Measurements from ENCODE around the gene NCBP3.
A peak's percentile ranks its signal among the peaks of the same experiment; 100 is the strongest.

Gene NCBP3

DNA sequence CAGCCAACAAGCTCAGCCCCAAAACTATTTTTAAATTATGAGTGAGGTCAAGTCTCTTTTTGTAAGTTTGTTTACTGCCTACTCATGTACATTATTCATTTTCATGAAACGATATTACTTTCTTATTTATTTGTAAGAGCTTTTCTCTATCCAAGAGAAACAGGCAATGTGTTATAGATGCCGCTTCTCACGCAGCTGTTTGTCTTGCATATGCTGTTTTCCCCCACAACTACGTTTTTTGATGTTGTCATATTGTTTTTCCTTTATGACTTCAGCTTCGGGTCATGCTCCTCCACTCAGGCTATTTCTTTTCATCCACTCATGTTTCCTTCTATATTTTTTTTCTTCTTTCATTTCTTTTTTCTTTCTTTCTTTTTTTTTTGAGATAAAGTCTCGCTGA is 65.1 kb downstream of the NCBP3 start:
- no peak for TF ChIP-seq JUND (IDR thresholded peaks at IDR 0.05; ENCODE audit: low read depth)
- no peak for DNase-seq (ENCODE audit: low read depth in 1 of 2, low spot score in 1 of 2)
- in situ Hi-C loops (cut with HindIII; ENCODE audit: low pct_unique_long_range_greater_than_20kb, low sequenced_read_pairs), result no loop called here

DNA sequence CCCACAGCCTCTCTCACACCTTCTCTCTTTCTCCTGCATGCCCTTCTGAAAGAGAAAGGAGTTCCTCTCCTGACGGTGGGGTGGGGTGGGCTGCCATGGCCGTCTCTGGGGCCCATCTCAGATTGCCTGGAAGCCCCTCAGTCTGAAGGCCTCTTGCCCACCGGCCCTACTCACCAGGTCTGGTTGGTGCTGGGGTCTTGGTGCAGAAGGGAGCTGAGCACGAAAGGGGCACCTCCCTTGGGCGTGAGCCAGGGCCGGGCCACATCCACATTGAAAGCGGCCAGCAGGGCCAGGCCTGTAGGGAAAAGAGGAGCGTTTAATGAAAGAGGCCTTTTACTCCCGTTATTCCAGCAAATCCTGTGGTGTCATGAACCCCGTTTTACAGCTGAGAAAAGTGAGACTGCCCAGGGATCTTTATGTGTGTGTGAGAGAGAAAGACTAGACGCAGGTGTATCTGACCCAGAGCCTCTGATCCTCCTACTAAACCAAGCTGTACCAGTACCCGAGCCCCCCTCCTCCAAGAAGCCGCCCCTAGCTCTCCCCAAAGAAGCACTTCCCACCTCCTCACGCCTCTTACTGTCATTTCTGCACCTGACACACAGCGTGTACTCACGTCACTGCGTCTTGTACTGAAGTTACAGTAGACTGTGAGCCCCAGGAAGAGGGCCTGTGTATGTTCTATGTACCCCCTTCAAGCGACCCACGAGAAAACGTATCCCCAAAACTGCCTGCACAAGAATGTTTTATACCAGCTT is 68.5 kb downstream of the NCBP3 start:
- no peak for TF ChIP-seq JUND (IDR thresholded peaks at IDR 0.05; ENCODE audit: low read depth)
- in situ Hi-C loops (cut with HindIII; ENCODE audit: low pct_unique_long_range_greater_than_20kb, low sequenced_read_pairs), result no loop called here

DNA sequence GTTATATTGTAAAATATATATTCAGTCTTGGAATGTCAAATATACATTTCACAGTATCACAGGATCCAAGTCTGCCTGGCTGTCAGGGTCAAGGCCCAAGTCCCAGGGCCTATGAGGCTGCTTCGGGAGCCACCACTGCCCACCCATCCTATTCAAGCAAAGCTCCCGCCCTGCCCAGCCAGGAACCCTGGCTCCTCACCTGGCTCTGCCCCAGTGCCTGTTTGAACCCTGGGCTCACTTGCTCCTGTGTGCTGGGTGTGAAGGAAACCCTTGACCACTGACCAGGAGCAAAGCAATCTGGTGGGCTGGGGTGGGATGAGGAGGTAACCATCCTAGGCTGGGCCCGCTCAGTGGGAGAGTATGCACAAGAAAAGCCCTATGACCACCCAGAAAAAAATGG is 72.1 kb downstream of the NCBP3 start:
- in situ Hi-C loops (cut with HindIII; ENCODE audit: low pct_unique_long_range_greater_than_20kb, low sequenced_read_pairs), result no loop called here
- TF ChIP-seq JUND (IDR thresholded peaks at IDR 0.05; ENCODE audit: low read depth), result no peak
- DNase-seq (ENCODE audit: low read depth in 1 of 2, low spot score in 1 of 2), result no peak

More for the DNA sequence above, 68.5 kb downstream of the NCBP3 start:
- no peak for DNase-seq (ENCODE audit: low read depth in 1 of 2, low spot score in 1 of 2)

DNA sequence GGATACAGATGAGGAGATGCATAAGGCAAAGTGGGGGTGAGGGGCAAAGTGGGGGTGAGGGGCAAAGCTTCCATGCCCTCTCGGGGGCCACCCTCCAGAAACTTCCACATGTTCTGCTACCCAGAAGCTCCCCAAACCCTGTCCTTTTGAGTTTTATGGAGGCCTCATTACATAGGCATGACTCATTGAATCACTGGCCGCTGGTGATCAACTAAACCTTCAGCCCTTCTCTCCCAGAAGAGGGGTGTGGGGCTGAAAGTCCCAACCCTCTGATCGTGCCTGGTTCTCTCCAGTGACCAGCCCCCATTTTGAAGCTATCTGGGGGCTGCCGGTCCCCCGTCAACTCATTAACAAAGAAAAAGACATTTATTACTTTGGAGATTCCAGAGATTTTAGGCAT is 72.5 kb downstream of the NCBP3 start:
- TF ChIP-seq JUND (IDR thresholded peaks at IDR 0.05; ENCODE audit: low read depth), result no peak
- in situ Hi-C loops (cut with HindIII; ENCODE audit: low pct_unique_long_range_greater_than_20kb, low sequenced_read_pairs), result no loop called here
- no peak for DNase-seq (ENCODE audit: low read depth in 1 of 2, low spot score in 1 of 2)

DNA sequence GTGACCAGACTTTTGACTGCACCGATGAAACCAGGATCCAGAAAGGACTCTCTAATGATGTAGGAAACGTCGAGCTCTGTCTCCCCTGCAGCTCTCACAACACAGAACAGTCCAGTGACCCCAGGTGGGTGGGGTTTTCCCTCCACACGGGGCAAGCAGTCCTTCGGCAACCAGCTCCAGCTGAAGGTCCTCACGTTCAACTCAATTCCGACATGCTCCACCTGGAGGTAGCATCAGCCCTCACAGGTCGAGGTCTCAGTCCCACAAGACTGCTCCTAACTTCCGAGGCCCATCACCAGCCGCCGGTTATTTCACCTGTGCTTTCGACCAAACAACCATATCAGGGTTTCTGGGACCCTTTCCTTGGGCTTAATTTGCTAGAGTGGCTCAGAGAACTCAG is 73.3 kb downstream of the NCBP3 start:
- in situ Hi-C loops (cut with HindIII; ENCODE audit: low pct_unique_long_range_greater_than_20kb, low sequenced_read_pairs), result no loop called here
- DNase-seq (ENCODE audit: low read depth in 1 of 2, low spot score in 1 of 2), result peak in 1 of 2 experiments; percentile 37
- TF ChIP-seq JUND (IDR thresholded peaks at IDR 0.05; ENCODE audit: low read depth), result no peak

DNA sequence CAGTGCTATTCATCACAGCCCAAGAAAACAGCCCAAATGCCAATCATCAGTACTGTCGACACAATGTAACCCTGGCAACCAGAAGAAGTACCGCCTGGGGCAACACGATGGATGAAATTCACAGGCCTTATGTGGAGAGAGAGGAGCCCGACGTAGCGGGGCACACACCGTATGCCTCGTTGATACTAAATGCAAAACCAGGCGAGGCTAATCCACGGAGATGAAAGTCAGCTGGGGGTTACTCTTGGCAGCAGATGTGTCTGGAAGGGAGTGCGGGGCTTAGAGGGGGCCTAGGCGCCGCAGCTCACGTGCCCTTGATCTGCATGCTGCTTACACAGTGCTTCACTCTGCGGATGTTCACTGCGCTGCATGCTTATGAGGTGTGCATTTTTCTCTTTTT is 74.9 kb downstream of the NCBP3 start:
- TF ChIP-seq JUND (IDR thresholded peaks at IDR 0.05; ENCODE audit: low read depth), result no peak
- in situ Hi-C loops (cut with HindIII; ENCODE audit: low pct_unique_long_range_greater_than_20kb, low sequenced_read_pairs), result no loop called here
- no peak for DNase-seq (ENCODE audit: low read depth in 1 of 2, low spot score in 1 of 2)

DNA sequence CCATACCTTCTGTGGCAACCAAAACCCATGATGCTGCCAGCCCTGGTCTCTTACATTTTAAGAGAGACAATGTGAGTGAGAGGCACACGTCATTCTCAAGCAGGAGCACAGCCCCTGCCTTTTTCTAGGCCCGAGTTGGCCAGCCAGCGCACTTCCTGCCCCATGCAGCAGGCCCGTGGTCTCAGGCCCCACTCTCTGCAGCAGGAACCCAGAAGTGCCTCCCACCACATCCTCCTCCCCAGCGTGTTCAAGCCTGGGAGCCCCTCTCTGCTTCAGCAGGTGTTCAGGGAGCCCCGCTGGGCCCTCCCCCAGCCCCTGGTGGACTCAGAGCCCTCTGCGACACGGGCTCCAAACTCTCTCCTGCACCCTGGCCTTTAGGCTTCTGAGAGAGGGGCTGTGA is 75.6 kb downstream of the NCBP3 start:
- in situ Hi-C loops (cut with HindIII; ENCODE audit: low pct_unique_long_range_greater_than_20kb, low sequenced_read_pairs), result no loop called here
- no peak for DNase-seq (ENCODE audit: low read depth in 1 of 2, low spot score in 1 of 2)
- no peak for TF ChIP-seq JUND (IDR thresholded peaks at IDR 0.05; ENCODE audit: low read depth)

DNA sequence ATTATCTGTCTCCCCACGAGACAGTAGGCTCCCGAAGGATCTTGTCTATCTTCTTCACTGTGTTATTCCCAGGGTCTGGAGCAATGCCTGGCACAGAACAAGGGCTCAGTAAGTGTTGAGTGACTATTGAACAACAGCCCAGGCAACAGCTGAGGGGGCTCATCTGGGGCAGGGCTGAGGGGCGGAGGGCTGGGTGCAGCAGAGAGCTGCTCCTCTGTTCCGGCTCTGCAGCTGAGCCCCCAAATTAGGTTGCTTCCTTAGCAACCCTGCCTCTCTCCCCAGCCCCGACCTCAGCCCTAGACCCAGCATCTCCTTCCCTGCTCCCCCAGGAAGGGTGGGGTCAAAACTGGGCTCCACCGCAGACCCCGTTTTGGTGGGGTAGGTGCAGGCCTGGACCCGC is 77.3 kb downstream of the NCBP3 start:
- no peak for DNase-seq (ENCODE audit: low read depth in 1 of 2, low spot score in 1 of 2)
- TF ChIP-seq JUND (IDR thresholded peaks at IDR 0.05; ENCODE audit: low read depth), result no peak
- in situ Hi-C loops (cut with HindIII; ENCODE audit: low pct_unique_long_range_greater_than_20kb, low sequenced_read_pairs), result no loop called here

DNA sequence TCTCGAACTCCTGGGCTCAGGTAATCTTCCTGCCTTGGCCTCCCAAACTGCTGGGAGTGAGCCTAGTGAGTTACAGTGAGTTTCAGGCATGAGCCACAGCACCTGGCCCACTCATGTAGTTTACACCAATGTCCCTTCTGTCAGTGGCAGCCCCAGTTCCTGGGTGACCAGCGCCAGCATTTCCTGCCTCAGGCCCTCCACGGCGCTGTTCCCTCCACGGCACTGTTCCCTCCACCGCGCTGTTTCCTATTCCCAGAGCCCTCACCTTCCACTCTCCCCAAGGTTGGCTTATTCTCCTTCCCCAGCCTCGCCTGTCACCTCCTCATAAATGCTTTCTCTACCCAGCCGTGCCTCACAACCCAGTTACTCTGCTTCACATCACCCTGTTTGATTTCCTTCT is 77.7 kb downstream of the NCBP3 start:
- no peak for TF ChIP-seq JUND (IDR thresholded peaks at IDR 0.05; ENCODE audit: low read depth)
- no peak for DNase-seq (ENCODE audit: low read depth in 1 of 2, low spot score in 1 of 2)
- in situ Hi-C loops (cut with HindIII; ENCODE audit: low pct_unique_long_range_greater_than_20kb, low sequenced_read_pairs), result no loop called here

DNA sequence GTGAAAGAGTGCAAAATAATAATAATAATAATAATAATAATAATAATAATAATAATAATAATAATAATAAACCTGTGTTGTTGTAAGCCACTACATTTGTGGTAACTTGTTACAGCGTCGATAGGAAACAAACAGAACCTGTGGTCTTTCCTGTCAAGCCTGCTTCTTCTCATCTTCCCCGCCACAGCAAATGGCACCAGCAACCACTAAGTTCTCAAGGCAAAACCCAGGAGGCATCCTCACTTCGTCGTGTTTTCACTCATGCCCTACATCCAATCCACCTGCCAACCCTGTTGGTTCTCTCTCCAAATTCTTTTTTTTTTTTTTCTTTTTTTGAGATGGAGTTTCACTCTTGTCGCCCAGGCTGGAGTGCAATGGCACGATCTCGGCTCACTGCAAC is 79.3 kb downstream of the NCBP3 start:
- no peak for TF ChIP-seq JUND (IDR thresholded peaks at IDR 0.05; ENCODE audit: low read depth)
- in situ Hi-C loops (cut with HindIII; ENCODE audit: low pct_unique_long_range_greater_than_20kb, low sequenced_read_pairs), result no loop called here
- DNase-seq (ENCODE audit: low read depth in 1 of 2, low spot score in 1 of 2), result no peak

DNA sequence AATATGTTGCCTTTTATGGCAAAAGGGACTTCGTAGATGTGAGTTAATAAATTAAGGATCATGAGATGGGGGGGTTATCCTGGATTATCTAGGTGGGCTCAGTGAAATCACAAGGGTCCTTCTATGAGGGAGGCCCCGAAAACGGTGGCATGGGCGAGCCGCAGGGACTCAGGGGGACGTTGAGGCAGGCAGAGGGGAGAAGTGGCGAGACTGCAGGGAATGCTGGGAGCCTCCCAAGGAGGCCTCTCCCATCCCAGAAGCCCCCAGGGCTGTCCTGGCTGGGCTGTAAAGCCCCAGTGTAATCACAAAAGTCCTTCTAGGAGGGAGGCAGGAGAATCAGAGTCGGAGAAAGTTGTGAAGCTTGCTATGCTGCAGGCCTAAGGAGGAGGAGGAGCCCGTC is 80.1 kb downstream of the NCBP3 start:
- DNase-seq (ENCODE audit: low read depth in 1 of 2, low spot score in 1 of 2), result no peak
- in situ Hi-C loops (cut with HindIII; ENCODE audit: low pct_unique_long_range_greater_than_20kb, low sequenced_read_pairs), result no loop called here
- TF ChIP-seq JUND (IDR thresholded peaks at IDR 0.05; ENCODE audit: low read depth), result no peak

DNA sequence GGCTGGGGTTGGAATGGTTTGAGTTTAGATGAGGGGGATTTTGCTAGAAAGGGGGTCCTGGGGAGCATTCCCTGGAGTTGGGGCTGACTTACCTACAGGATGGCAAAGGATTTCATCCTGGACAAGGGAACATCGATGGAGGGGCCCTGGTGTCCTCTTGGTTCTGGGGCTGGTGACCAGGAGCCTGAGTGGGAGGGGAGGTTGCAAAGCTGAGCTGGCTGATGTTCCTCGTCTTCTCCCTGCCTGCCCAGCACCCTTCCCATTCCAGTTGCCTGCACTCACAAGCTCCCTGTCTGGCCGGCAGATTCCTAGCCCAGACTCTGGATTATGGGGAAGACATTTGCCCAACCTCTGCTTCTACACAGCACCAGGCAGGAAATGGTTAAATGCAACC is 82.3 kb downstream of the NCBP3 start:
- in situ Hi-C loops (cut with HindIII; ENCODE audit: low pct_unique_long_range_greater_than_20kb, low sequenced_read_pairs), result no loop called here
- TF ChIP-seq JUND (IDR thresholded peaks at IDR 0.05; ENCODE audit: low read depth), result no peak
- no peak for DNase-seq (ENCODE audit: low read depth in 1 of 2, low spot score in 1 of 2)

DNA sequence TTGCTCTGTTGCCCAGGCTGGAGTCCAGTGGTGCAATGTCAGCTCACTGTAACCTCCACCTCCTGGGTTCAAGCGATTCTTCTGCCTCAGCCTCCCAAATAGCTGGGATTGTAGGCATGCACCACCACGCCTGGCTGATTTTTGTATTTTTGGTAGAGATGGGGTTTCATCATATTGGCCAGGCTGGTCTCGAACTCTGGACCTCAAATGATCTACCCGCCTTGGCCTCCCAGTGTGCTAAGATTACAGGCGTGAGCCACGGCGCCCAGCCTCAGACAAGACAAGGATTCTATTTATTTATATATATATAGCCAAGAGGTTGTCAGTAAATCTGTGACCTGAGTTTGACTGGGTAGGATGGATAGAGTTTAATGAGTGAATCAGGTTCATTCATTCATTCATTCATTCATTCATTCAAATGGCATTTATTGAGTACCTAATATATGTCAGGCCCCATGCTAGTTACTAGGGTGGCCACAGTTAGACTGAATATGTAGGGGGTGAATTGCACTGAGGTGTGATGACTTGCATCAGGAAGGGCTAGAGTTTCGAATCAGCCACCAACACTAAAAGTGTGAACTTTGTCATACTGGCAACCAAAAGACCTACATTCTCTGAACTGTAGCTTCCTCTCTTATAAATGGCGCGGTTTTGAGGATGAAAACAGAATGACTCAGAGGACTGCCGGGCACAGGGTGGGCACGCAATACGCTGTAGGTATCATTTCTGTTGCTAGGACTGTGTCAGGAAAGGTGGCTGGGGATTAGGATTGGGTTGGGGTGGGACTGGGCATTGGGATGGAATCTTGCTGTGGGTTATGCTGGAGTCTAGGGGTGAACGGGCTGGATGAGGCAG is 82.9 kb downstream of the NCBP3 start:
- in situ Hi-C loops (cut with HindIII; ENCODE audit: low pct_unique_long_range_greater_than_20kb, low sequenced_read_pairs), result no loop called here
- no peak for DNase-seq (ENCODE audit: low read depth in 1 of 2, low spot score in 1 of 2)
- TF ChIP-seq JUND (IDR thresholded peaks at IDR 0.05; ENCODE audit: low read depth), result no peak
